ENCODE results near the gene OR5A2. TPM values are rescaled to one million over a fixed set of nuclear protein-coding genes. Genes with fewer than 3 reads are reported as not detected.
"Not testable (repeated sequence)": the region's sequence is repeated elsewhere in the genome, so short reads cannot be mapped to it uniquely, and the experiment has no call there.

The OR5A2 gene
- total RNA-seq, 4 donors from 2014 or later = not detected

GRCh38 chr11:59456661-59457060 lies 30.4 kb upstream of the OR5A2 start, which contains the start of gene OR4D6:
Gene OR4D6 (plus strand): TSS chr11:59456961. CDS start chr11:59456961, 0 bp downstream.
- Histone ChIP-seq H3K36me3 (no peaks in the 10 kb centered on the region), H3K4me3 (no peak within 1 kb of the TSS), H3K9me3 (no peaks in the 10 kb centered on the region), H3K27me3 (no peaks in the 10 kb centered on the region), H3K27ac (replicated peaks in 1 of 4) (no peak within 1 kb of the TSS), H3K4me1 (no peaks in the 10 kb centered on the region)
- DNase-seq (ENCODE audit: extremely low spot score) = no peak
- WGBS = 95% methylated on average over 2 of the region's 2 CpGs
- TF ChIP-seq POLR2A (IDR thresholded peaks at IDR 0.05; ENCODE audit: low read depth) = no peak
- no peak for TF ChIP-seq CTCF (IDR thresholded peaks at IDR 0.05)
- no peak for TF ChIP-seq EP300 (IDR thresholded peaks at IDR 0.05)
- no peak for TF ChIP-seq POLR2AphosphoS5 (IDR thresholded peaks at IDR 0.05)
- intact Hi-C loops (cut with DNase I) = no loop called here

- Histone ChIP-seq H3K27ac (replicated peaks in 1 of 4) (no peak overlapping the region), H3K4me3 (no peak overlapping the region), H3K9me3 (peaks cover 0 to 12% (median 0%) of the 10 kb centered on the region in 4 donors), H3K4me1 (no peaks in the 10 kb centered on the region), H3K27me3 (no peaks in the 10 kb centered on the region), H3K36me3 (no peaks in the 10 kb centered on the region)
- no peak for DNase-seq (ENCODE audit: extremely low spot score)
- WGBS = 76% methylated on average over 2 of the region's 2 CpGs
- no peak for TF ChIP-seq EP300 (IDR thresholded peaks at IDR 0.05)
- no peak for TF ChIP-seq POLR2AphosphoS5 (IDR thresholded peaks at IDR 0.05)
- no peak for TF ChIP-seq POLR2A (IDR thresholded peaks at IDR 0.05; ENCODE audit: low read depth)
- TF ChIP-seq CTCF (IDR thresholded peaks at IDR 0.05) = no peak
- intact Hi-C loops (cut with DNase I) = no loop called here
Measured at GRCh38 chr11:59448484-59448883, 22.3 kb upstream of the OR5A2 start.

- H3K27me3 ChIP-seq; DNase-seq (ENCODE audit: extremely low spot score); H3K27ac ChIP-seq (replicated peaks in 1 of 4); H3K36me3 ChIP-seq; H3K4me3 ChIP-seq; H3K4me1 ChIP-seq; intact Hi-C loops (cut with DNase I): not testable (repeated sequence)
- WGBS = 83% methylated on average over 1 of the region's 1 CpG
- H3K9me3 ChIP-seq = peaks cover 0 to 12% (median 0%) of the 10 kb centered on the region in 4 donors
Measured at GRCh38 chr11:59445624-59446023, 19.4 kb upstream of the OR5A2 start.

GRCh38 chr11:59437770-59438169 lies 11.6 kb upstream of the OR5A2 start:
- Histone ChIP-seq H3K4me3 (no peak overlapping the region), H3K27me3 (no peaks in the 10 kb centered on the region), H3K36me3 (no peaks in the 10 kb centered on the region), H3K27ac (replicated peaks in 1 of 4) (no peak overlapping the region), H3K9me3 (no peaks in the 10 kb centered on the region), H3K4me1 (no peaks in the 10 kb centered on the region)
- intact Hi-C loops (cut with DNase I) = loop anchor here (10.0 kb wide), 2 partner anchors 233 to 263 kb away; partner anchors contain the start of gene DTX4
- DNase-seq (ENCODE audit: extremely low spot score) = no peak
- TF ChIP-seq CTCF (IDR thresholded peaks at IDR 0.05) = no peak
- no peak for TF ChIP-seq POLR2AphosphoS5 (IDR thresholded peaks at IDR 0.05)
- TF ChIP-seq EP300 (IDR thresholded peaks at IDR 0.05) = no peak
- no peak for TF ChIP-seq POLR2A (IDR thresholded peaks at IDR 0.05; ENCODE audit: low read depth)
- WGBS = 83% methylated on average over 7 of the region's 7 CpGs

- intact Hi-C loops (cut with DNase I) = loop anchor here (10.0 kb wide), 2 partner anchors 231 to 261 kb away; partner anchors contain the start of gene DTX4
Measured at GRCh38 chr11:59436169-59436568, 10.0 kb upstream of the OR5A2 start, which contains the start of gene OR5A1. Gene OR5A1 (plus strand): TSS chr11:59436469. CDS start chr11:59443169, 6,700 bp downstream.

More at GRCh38 chr11:59436169-59436568, 10.0 kb upstream of the OR5A2 start, which contains the start of gene OR5A1:
- H3K4me1 ChIP-seq = no peaks in the 10 kb centered on the region
- H3K36me3 ChIP-seq = no peaks in the 10 kb centered on the region
- no peak within 1 kb of the TSS for H3K27ac ChIP-seq (replicated peaks in 1 of 4)
- TF ChIP-seq POLR2AphosphoS5 (IDR thresholded peaks at IDR 0.05) (no peak), CTCF (IDR thresholded peaks at IDR 0.05) (no peak), POLR2A (IDR thresholded peaks at IDR 0.05; ENCODE audit: low read depth) (no peak), EP300 (IDR thresholded peaks at IDR 0.05) (no peak)
- 72% methylated on average over 3 of the region's 3 CpGs for WGBS
- no peak within 1 kb of the TSS for H3K4me3 ChIP-seq
- no peak for DNase-seq (ENCODE audit: extremely low spot score)
- H3K9me3 ChIP-seq = no peaks in the 10 kb centered on the region
- no peaks in the 10 kb centered on the region for H3K27me3 ChIP-seq

All from esophagus muscularis mucosa (tissue), 4 donors.